Muscle of leg (tissue), 11 donors: ENCODE measurements around the gene CEP112. TPM values are rescaled to one million over a fixed set of nuclear protein-coding genes. Genes with fewer than 3 reads are reported as not detected.

Experiments
- DNase-seq: peaks from one replicate; pipeline ENCODE4 v3.0.0; 2013
- H3K27ac ChIP-seq: one replicate; pipeline ENCODE4 v1.5.1; 2013; ENCODE audit warnings: mild to moderate bottlenecking, low read length, control low read depth
- H3K27me3 ChIP-seq: one replicate; pipeline ENCODE4 v1.6.1; 2013; ENCODE audit warnings: low read length; ENCODE audit not compliant: control insufficient read depth, insufficient read depth
- H3K36me3 ChIP-seq: one replicate; pipeline ENCODE4 v1.6.1; 2013; ENCODE audit warnings: low read length; ENCODE audit not compliant: control insufficient read depth, insufficient read depth
- H3K4me1 ChIP-seq: one replicate; pipeline ENCODE4 v1.6.1; 2013; ENCODE audit warnings: low read length; ENCODE audit not compliant: control insufficient read depth, insufficient read depth
- H3K4me3 ChIP-seq: one replicate; pipeline ENCODE4 v1.5.1; 2013; ENCODE audit warnings: low read length, control low read depth
- H3K9me3 ChIP-seq: replicated peaks from 2 replicates; pipeline ENCODE4 v1.6.1; 2013; ENCODE audit warnings: low read depth, low read length; ENCODE audit not compliant: control insufficient read depth
- WGBS: methylation state at CpG from one replicate; pipeline ENCODE4 v1.1.5; 2013; ENCODE audit warnings: missing lambda C conversion rate; ENCODE audit not compliant: insufficient coverage; 5-methylcytosine and 5-hydroxymethylcytosine counted together
- polyA plus RNA-seq, 8 donors: library from polyadenylated mRNA; unstranded; fragments of 120-200 nt; gene quantifications; one replicate each; pipeline versions ENCODE4 v1.2.1 to v1.2.3, GENCODE V29; 2013; ENCODE audit warnings: inconsistent platforms in 1 of 8, low replicate concordance in 1 of 8; ENCODE audit not compliant: insufficient read length in 8 of 8, insufficient read depth in 1 of 8
- total RNA-seq: library from RNA; stranded (reverse); fragments of 120-200 nt; gene quantifications from one replicate; pipeline ENCODE4 v1.2.4, GENCODE V29; 2013

Gene CEP112
- total and polyA plus RNA-seq, 9 donors = 11.4 to 19.0 (median 14.8) TPM

- Histone ChIP-seq H3K27ac (no peak overlapping the region), H3K9me3 (no peaks in the 10 kb centered on the region), H3K36me3 (no peaks in the 10 kb centered on the region), H3K4me1 (no peaks in the 10 kb centered on the region), H3K4me3 (no peak overlapping the region), H3K27me3 (no peaks in the 10 kb centered on the region)
- no peak for DNase-seq
Measured at GRCh38 chr17:65755799-65756198, 436.1 kb downstream of the CEP112 start.

DNA sequence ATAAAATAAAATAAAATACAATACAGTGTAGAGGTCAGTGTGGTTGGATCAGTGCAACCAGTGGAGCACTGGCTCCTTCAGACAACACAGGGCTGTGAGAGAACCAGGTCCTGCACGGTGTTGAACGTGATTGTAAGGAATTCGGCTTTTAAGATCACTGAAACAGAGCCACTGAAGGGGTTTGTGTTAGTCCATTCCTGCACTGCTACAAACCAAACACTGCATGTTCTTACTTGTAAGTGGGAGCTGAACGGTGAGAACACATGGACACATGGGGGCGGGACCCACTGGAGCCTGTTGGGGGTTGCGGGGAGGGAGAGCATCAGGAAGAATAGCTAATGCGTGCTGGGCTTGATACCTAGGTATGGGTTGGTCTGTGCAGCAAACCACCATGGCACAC, 437.3 kb downstream of the CEP112 start:
- Histone ChIP-seq H3K4me1 (no peaks in the 10 kb centered on the region), H3K4me3 (no peak overlapping the region), H3K27ac (no peak overlapping the region), H3K27me3 (no peaks in the 10 kb centered on the region), H3K36me3 (no peaks in the 10 kb centered on the region), H3K9me3 (no peaks in the 10 kb centered on the region)
- no peak for DNase-seq
- WGBS = 91% methylated on average over 3 of the region's 7 CpGs

DNA sequence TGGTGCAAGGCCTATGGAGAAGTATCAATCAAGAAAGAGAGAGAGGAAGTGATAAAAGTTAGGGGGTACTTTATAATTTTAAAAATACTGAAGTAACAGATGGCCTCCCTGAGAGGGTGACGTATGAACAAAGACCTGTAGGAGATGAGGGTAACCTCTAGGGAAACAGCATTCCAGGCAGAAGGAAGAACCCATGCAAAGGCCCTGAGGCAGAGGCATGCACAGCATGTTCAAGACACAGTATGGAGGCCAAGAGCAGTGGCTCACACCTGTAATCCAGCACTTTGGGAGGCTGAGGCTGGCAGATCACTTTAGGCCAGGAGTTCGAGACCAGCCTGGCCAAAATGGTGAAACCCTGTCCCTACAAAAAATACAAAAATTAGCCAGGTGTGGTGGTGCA, 437.9 kb downstream of the CEP112 start:
- Histone ChIP-seq H3K27me3 (no peaks in the 10 kb centered on the region), H3K9me3 (no peaks in the 10 kb centered on the region), H3K4me1 (no peaks in the 10 kb centered on the region), H3K4me3 (no peak overlapping the region), H3K27ac (no peak overlapping the region), H3K36me3 (no peaks in the 10 kb centered on the region)
- DNase-seq = no peak
- 79% methylated on average over 1 of the region's 2 CpGs for WGBS

- H3K27me3 ChIP-seq = no peaks in the 10 kb centered on the region
- H3K4me3 ChIP-seq = no peak overlapping the region
- H3K9me3 ChIP-seq = no peaks in the 10 kb centered on the region
- WGBS = 0% methylated on average over 1 of the region's 4 CpGs
- no peak for DNase-seq
- H3K4me1 ChIP-seq = no peaks in the 10 kb centered on the region
- no peaks in the 10 kb centered on the region for H3K36me3 ChIP-seq
- H3K27ac ChIP-seq = no peak overlapping the region
Measured at GRCh38 chr17:65753348-65753747, 438.6 kb downstream of the CEP112 start.

- H3K27ac ChIP-seq = no peak overlapping the region
Measured at GRCh38 chr17:65751263-65751662, 440.7 kb downstream of the CEP112 start.

DNA sequence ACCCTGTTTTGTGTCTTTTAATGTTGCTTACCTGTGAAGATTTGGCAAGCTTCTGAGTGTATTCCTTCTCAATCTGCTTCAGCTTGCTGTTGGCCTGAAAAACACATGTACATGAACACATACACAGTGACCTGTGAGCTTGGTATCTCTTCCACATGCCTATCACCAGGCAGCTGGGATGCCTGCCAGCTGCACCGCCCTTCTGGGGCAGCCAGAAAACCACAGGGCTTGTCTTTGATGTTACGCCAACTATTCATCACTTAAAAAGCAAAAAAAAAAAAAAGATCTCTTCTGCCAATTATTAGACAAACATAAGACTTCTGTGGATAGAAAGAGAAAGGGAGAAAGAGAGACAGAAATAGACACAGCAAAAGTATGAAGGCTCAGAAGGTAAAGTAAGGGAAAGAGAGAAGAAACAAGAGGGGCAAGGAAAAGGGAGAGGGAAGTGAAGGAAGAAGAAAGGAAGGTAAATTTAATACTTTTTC, 441.3 kb downstream of the CEP112 start:
- no CpG with 5 or more reads among the region's 2 CpGs for WGBS
- peak; percentile 63 for DNase-seq
- no peaks in the 10 kb centered on the region for H3K27me3 ChIP-seq
- no peak overlapping the region for H3K27ac ChIP-seq
- no peaks in the 10 kb centered on the region for H3K36me3 ChIP-seq
- no peaks in the 10 kb centered on the region for H3K4me1 ChIP-seq
- H3K9me3 ChIP-seq = no peaks in the 10 kb centered on the region
- H3K4me3 ChIP-seq = no peak overlapping the region

More at GRCh38 chr17:65751263-65751662, 440.7 kb downstream of the CEP112 start:
- no peaks in the 10 kb centered on the region for H3K27me3 ChIP-seq
- H3K36me3 ChIP-seq = no peaks in the 10 kb centered on the region
- H3K9me3 ChIP-seq = no peaks in the 10 kb centered on the region
- no peaks in the 10 kb centered on the region for H3K4me1 ChIP-seq
- no peak overlapping the region for H3K4me3 ChIP-seq
- WGBS = 58% methylated on average over 3 of the region's 5 CpGs
- DNase-seq = no peak

- DNase-seq = no peak
- Histone ChIP-seq H3K27ac (no peak overlapping the region), H3K36me3 (no peaks in the 10 kb centered on the region), H3K27me3 (no peaks in the 10 kb centered on the region), H3K9me3 (no peaks in the 10 kb centered on the region), H3K4me3 (no peak overlapping the region), H3K4me1 (no peaks in the 10 kb centered on the region)
- no CpG with 5 or more reads among the region's 1 CpG for WGBS
Measured at GRCh38 chr17:65750166-65750565, 441.8 kb downstream of the CEP112 start.

GRCh38 chr17:65749479-65749878, 442.5 kb downstream of the CEP112 start:
- WGBS = no CpG with 5 or more reads among the region's 2 CpGs
- Histone ChIP-seq H3K9me3 (no peaks in the 10 kb centered on the region), H3K36me3 (no peaks in the 10 kb centered on the region), H3K4me3 (no peak overlapping the region), H3K27me3 (no peaks in the 10 kb centered on the region), H3K4me1 (no peaks in the 10 kb centered on the region), H3K27ac (no peak overlapping the region)
- DNase-seq = no peak

DNA sequence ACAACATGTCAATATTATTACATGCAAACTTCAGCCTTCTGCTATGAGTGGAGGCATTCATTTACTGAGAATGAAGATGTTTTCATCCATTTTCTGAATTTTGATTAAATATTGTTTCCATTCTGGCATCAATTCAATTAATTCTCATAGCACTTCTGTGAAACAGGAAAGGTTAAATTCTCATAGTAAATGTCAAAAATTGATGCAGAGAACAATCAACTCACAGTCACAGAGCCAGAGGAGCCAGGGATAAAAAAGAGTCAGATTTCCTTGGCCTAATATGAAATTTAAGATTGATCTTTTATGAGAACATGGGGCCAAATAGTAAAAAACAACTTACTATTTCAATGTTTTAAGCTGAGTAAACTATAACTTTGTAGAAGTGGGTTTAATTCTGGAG, 446.7 kb downstream of the CEP112 start:
- peak; percentile 11 for DNase-seq
- Histone ChIP-seq H3K4me3 (no peak overlapping the region), H3K36me3 (no peaks in the 10 kb centered on the region), H3K27me3 (no peaks in the 10 kb centered on the region), H3K9me3 (no peaks in the 10 kb centered on the region), H3K27ac (no peak overlapping the region), H3K4me1 (peaks cover 8% of the 10 kb centered on the region)

- Histone ChIP-seq H3K27ac (peak overlapping the region; percentile 68), H3K36me3 (no peaks in the 10 kb centered on the region), H3K9me3 (peaks cover 3% of the 10 kb centered on the region), H3K4me1 (peaks cover 8% of the 10 kb centered on the region), H3K4me3 (no peak overlapping the region), H3K27me3 (no peaks in the 10 kb centered on the region)
- DNase-seq = peak; percentile 75
- WGBS = no CpG with 5 or more reads among the region's 1 CpG
Measured at GRCh38 chr17:65743308-65743655, 448.7 kb downstream of the CEP112 start.
